GM19328 (cell line): ENCODE measurements around the gene MARVELD3.

ENCODE experiments used
- ATAC-seq: cut with Tn5 transposase; IDR thresholded peaks from one replicate; pipeline ENCODE4 v1.9.1; 2021; ENCODE audit warnings: mild to moderate bottlenecking, moderate library complexity; ENCODE audit not compliant: unreplicated experiment

Gene MARVELD3

GRCh38 chr16:71622088-71622487, 3.9 kb upstream of the MARVELD3 start:
- ATAC-seq = no peak

DNA sequence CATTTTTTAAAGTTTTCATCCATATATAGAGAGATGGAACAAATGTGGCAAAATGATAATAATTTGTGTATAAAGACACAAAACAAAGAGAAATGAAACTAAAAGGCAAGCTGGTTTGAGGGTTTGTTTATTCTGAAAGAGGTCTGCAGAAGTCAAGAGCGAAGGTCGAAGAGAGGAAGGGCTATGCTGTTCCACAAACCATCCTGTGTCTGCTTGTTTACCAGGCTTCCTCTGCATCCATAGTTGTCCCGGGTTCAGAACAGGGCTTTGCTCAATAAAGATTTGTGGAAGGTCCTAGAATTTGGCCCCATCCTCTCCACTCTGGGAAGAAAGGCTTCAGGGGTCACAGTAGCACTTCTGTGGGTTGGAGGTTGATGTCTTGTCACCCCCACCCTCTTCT, 2.4 kb upstream of the MARVELD3 start:
- ATAC-seq = no peak

GRCh38 chr16:71625113-71625850, 702 bp upstream of the MARVELD3 start:
- ATAC-seq = no peak

- no peak for ATAC-seq
Observed at GRCh38 chr16:71626858-71627213, 852 bp downstream of the MARVELD3 start.

DNA sequence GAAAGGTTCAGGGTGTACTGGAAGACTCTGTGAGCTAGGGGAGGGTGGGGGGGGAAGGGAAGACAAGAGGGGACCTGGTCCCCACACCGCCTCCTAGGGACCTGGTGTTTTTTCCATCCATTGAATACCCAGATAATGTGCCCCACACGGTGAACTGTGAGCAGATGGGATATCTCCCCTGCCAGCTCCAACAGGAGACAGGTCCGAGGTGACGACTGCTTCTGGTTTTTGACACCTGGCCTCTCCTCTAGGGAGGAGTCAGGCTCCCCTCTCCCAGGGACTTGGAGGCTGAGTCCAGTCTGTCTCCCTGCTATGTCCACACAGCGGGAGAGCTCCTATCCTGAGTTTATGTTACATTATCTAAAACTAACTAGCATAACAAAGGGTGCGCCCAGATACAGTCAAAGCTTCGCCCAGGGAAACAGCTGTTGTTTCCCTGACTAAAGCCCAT, 1.8 kb downstream of the MARVELD3 start:
- ATAC-seq = no peak

DNA sequence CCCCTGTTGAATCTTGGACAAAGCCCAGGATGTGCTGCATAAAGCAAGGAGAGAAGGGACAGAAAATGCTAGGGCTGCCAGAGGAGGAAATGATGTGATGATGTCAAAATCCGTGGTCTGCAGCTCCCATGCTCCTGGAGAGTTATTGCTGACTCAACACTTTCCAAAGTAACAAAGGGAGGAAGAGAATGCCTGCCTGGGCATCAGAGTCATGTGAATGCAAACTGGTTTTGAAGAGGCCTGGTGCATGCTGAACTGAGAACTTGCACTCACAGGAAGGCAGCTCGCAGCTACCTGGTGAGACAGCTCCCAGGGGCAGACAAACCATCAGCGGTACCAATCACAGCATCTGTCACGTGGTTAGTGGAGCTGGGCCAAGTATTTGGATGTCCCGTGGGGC, 2.8 kb downstream of the MARVELD3 start:
- ATAC-seq = no peak

- ATAC-seq = no peak
Observed at GRCh38 chr16:71629278-71630016, 3.5 kb downstream of the MARVELD3 start.

GRCh38 chr16:71630808-71631207, 4.8 kb downstream of the MARVELD3 start:
- no peak for ATAC-seq

DNA sequence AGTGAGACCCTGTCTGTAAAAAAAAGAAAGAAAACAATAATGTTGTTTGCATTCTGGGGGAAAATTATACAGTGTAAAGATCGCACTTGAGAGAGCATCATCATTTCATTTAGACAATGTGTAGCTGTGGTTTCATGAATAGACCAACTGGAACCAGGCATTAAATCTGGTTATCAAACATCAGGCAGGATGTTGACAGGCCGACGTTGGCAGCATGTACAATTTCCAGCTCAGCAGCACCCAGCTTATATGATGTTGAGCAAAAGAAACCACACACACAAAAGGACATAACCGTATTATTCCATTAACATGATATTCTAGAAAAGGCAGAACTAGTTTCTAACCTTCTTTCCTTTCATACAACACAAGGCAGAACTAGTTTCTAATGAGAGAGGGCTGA, 5.8 kb downstream of the MARVELD3 start:
- no peak for ATAC-seq

DNA sequence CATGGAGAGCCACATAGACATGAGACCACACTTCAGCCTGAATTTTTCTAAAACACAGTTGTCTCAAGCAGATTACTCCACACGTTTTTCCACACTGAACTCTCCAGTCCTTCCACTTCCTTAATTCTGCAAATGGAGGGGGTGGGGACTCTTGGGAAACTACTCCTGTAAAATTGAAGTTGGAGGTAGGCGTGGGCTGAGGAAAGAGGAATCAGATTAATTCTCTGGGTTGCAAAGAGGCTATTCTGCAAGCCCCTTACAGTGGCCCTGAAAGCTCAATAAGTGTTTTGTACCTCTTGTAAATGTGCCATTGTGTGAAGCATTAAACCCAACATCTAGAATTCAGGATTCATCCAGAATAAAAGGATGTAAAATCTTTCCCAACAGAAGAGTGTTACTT, 9.6 kb downstream of the MARVELD3 start:
- no peak for ATAC-seq

DNA sequence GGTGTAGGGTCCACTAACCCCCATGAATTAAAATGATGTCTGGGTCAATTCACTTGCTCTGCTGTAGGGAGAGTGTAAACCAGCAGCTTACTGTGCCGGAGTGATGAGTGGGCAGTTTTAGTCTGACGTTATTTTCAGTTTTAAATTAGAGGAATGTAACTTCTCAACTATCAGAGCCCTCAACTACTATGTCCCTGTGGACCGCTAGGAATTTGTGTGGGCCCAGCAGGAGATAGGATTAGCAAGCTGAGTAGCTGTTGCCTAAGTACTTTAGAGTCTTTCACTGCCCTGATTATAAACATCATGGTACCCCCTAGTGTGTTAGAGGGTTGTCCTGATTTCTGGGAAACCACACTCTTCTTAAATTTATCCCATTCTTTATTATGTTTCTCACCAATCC, 11.4 kb downstream of the MARVELD3 start:
- no peak for ATAC-seq

GRCh38 chr16:71645450-71645849, 19.5 kb downstream of the MARVELD3 start:
- ATAC-seq = no peak

DNA sequence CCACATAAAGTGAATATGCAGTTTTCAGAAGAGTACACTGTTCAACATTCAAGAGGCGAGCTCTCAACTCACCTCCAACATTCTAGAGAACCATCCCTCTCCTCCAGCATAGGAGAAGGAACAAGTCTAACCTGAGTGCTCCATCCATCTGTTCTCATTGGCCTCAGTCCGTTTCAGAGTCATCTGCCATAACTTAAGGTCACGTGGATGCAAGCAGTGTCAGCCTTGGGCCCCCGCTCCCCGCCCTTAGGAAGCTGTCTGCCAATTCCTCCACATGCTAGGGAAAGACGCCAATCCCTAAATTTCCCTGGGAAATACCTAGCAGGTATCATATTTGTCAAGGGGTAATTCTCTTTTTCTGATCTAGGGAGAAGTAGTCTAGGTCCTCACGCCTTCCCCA, 21.4 kb downstream of the MARVELD3 start:
- no peak for ATAC-seq

- no peak for ATAC-seq
Observed at GRCh38 chr16:71648162-71648561, 22.2 kb downstream of the MARVELD3 start.

GRCh38 chr16:71648921-71649320, 22.9 kb downstream of the MARVELD3 start:
- ATAC-seq = no peak

DNA sequence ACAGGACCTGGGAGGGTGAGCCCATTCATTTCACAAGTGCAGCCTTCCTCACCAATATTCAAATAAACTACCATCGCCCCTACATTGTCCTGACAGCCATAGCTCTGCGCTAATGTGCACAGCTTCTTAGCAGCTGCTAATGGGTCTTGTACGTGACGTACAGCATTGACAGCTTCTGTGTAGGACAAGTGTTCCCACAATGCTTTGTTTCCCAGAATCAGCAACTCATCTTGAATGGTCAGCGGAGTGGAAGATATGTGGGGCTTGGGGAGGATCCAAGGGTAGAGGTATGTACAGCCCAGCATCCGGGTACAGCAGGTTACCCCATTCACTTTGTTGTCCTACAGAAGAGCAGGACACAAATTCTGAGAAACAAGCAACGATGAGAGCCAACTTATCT, 23.7 kb downstream of the MARVELD3 start:
- ATAC-seq = no peak

DNA sequence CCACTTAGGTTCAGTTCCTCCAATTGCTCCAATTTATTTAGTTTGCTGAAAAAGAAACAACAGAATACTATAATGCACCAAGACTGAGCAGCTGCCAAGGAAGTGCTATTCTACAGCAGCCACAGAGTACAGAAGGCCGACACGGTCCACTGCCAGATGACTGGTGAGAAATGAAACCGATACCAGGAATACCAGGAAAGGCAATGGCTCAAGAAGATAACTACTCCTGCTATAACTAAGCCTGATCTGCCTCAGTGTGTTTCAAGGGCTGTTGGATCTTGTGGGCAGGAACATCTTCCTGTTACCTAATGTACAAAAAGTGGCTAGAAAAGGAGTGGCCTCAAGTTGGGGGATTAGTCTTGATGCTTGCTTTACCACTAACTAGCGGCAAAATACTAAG, 32.8 kb downstream of the MARVELD3 start:
- ATAC-seq = no peak

- ATAC-seq = no peak
Observed at GRCh38 chr16:71659471-71659870, 33.5 kb downstream of the MARVELD3 start.

GRCh38 chr16:71666264-71666663, 40.3 kb downstream of the MARVELD3 start:
- no peak for ATAC-seq

- ATAC-seq = no peak
Observed at GRCh38 chr16:71666928-71667707, 41.1 kb downstream of the MARVELD3 start.

- ATAC-seq = no peak
Observed at GRCh38 chr16:71669926-71670536, 44.0 kb downstream of the MARVELD3 start.
